Activated CD8-positive, alpha-beta T cell treated with anti-CD3 and anti-CD28 coated beads, Interleukin-2, amount 10 ng/mL, durations not matched to agents 7 days and 5 days (primary cell): ENCODE results near the gene GPR78. TPM values are rescaled to one million over a fixed set of nuclear protein-coding genes. Genes with fewer than 3 reads are reported as not detected.

Experiments used
- ATAC-seq: fragments of 150-1000 bp; cut with Tn5 transposase; one replicate; pipeline ENCODE4 v1.10.0; 2021; ENCODE audit warnings: moderate library complexity
- CTCF ChIA-PET: fragments of 350-600 bp; sonication (Branson Sonifier 250); formaldehyde crosslinking; loops from one replicate; lab custom pipeline; 2021; ENCODE audit warnings: antibody characterized with exemption; lab: Charles Lee
- POLR2A ChIA-PET: fragments of 350-600 bp; sonication (Branson Sonifier 250); formaldehyde crosslinking; loops from one replicate; lab custom pipeline; 2021; ENCODE audit warnings: antibody characterized with exemption; lab: Charles Lee
- DNase-seq: peaks from one replicate; pipeline ENCODE4 v3.0.0-alpha.2; 2020
- H3K27ac Mint-ChIP-seq: one replicate; pipeline ENCODE4 v1.8.0; 2021; ENCODE audit warnings: mild to moderate bottlenecking, mixed read lengths
- H3K27me3 Mint-ChIP-seq: one replicate; pipeline ENCODE4 v1.8.0; 2021; ENCODE audit warnings: low read depth, mixed read lengths
- H3K36me3 Mint-ChIP-seq: one replicate; pipeline ENCODE4 v1.8.0; 2021; ENCODE audit warnings: low read depth, mixed read lengths
- H3K4me1 Mint-ChIP-seq: one replicate; pipeline ENCODE4 v1.8.0; 2021; ENCODE audit warnings: low read depth, mixed read lengths
- H3K4me3 Mint-ChIP-seq: one replicate; pipeline ENCODE4 v1.8.0; 2021; ENCODE audit warnings: mild to moderate bottlenecking, mixed read lengths
- H3K9me3 Mint-ChIP-seq: one replicate; pipeline ENCODE4 v1.8.0; 2022; ENCODE audit warnings: mixed read lengths; ENCODE audit not compliant: insufficient read depth
- total RNA-seq, 2 experiments: library from RNA; stranded (reverse); gene quantifications; one replicate each; pipeline ENCODE4 v1.2.3, GENCODE V29; 2021

Gene GPR78
- total RNA-seq, 2 experiments from 2014 or later, result not detected

DNA sequence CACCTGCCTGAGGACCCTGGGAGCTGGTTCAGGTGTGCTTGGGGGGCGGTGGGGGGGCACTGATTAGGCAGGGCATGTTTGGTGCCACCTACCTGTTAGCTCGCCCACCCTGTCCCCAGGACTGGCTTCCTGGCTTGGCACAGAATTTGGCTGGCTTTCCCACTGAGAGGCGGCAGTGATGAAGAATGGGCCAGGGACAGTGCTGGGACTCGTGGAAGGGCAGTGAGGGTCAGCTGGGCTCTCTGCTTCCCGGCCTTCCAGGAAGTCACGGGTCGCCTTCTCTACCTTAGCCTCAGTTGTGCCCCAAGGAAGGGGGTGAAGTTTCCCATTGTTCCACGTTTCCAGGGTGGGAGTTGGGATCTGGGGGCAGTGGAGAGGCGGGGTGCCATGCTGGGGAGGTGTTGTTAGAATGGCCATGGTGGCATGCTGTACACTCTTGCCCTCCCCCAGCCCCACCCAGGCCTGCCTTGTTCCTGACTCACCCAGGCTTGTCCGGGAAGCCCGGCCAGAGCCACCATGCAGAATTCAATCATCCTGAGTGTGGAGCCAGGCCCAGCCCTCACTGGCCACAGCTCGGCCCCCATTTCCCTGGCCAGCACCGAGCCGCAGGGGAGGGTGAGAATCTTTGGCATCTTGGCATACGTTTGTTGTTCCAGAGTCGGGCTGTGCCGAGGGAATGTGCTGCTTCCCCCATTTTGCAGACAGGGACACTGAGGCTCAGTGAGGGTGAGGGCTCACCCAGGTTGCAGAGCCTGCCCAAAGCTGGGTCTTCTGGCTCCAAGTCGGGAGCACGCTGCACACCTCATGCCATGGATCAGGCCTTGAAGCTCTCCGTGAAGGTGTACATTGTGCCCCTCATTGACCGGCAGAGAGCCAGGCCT, 21.9 kb upstream of the GPR78 start:
- POLR2A ChIA-PET, result no interaction called here
- ATAC-seq (no peak), DNase-seq (no peak)
- Mint-ChIP-seq H3K4me1 (no peaks in the 10 kb centered on the region), H3K36me3 (no peaks in the 10 kb centered on the region), H3K27me3 (peaks cover 4% of the 10 kb centered on the region), H3K4me3 (no peak overlapping the region), H3K9me3 (no peaks in the 10 kb centered on the region), H3K27ac (no peak overlapping the region)
- CTCF ChIA-PET, result no interaction called here

DNA sequence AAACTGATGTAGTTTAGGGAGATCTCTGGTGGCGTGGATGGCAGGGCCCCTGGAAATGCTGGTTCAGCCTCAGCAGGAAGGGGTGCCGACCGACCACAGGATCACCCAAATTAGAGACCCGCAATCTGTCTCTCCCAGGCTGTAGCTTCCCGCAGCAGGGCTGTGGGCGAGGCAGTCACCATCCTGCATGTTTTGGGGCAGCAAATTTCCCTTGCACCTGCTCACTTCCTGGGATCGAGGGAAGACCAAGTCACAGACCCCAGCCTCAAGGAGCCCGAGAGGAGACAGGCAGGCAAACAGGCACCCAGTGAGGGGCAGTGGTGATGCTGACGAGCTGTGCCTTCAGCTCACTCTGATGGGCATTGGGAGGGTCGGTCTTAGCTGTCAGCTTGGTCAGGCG, 21.2 kb upstream of the GPR78 start:
- no peak overlapping the region for H3K4me3 Mint-ChIP-seq
- ChIA-PET POLR2A (no interaction called here), CTCF (no interaction called here)
- no peaks in the 10 kb centered on the region for H3K36me3 Mint-ChIP-seq
- H3K27ac Mint-ChIP-seq, result no peak overlapping the region
- ATAC-seq (no peak), DNase-seq (no peak)
- peaks cover 4% of the 10 kb centered on the region for H3K27me3 Mint-ChIP-seq
- H3K9me3 Mint-ChIP-seq, result no peaks in the 10 kb centered on the region
- no peaks in the 10 kb centered on the region for H3K4me1 Mint-ChIP-seq

DNA sequence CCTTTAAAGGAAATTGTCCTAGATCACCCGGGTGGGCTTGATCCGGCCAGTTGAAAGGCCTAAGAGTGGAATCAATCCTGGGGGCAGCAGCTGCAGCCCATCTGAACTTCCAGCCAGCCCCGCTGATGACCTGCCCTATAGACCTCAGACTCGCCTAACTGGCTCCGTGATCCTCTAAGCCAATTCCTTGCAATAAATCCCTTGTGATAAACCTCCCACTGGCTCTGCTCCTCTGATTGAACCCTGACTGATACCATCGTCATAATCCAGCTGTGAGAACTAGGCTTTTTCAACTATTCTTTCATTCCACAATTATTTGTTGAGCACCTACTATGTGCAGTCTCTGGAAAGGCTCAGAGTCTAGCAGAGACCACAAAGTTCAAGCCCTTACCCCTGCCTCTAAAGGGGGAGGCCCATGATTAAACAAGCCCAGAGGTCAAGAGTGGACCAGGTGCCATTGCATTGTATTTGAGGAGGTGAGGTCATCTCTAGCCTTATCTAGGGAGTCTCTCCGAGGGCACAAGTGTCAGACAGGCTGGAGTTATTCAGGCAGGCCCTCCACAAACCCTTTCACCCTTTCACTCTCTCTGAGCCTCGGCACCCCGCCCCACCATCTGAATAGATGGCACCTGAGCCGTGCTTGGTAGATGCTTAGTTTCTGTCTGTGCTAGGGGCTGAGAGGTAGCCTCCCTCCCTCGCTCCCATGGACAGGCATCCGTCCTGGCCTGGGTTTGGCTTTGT, 20.5 kb upstream of the GPR78 start:
- no peaks in the 10 kb centered on the region for H3K9me3 Mint-ChIP-seq
- H3K27me3 Mint-ChIP-seq, result peaks cover 4% of the 10 kb centered on the region
- DNase-seq (no peak), ATAC-seq (no peak)
- H3K27ac Mint-ChIP-seq, result no peak overlapping the region
- no peak overlapping the region for H3K4me3 Mint-ChIP-seq
- POLR2A ChIA-PET, result no interaction called here
- CTCF ChIA-PET, result no interaction called here
- no peaks in the 10 kb centered on the region for H3K4me1 Mint-ChIP-seq
- no peaks in the 10 kb centered on the region for H3K36me3 Mint-ChIP-seq

DNA sequence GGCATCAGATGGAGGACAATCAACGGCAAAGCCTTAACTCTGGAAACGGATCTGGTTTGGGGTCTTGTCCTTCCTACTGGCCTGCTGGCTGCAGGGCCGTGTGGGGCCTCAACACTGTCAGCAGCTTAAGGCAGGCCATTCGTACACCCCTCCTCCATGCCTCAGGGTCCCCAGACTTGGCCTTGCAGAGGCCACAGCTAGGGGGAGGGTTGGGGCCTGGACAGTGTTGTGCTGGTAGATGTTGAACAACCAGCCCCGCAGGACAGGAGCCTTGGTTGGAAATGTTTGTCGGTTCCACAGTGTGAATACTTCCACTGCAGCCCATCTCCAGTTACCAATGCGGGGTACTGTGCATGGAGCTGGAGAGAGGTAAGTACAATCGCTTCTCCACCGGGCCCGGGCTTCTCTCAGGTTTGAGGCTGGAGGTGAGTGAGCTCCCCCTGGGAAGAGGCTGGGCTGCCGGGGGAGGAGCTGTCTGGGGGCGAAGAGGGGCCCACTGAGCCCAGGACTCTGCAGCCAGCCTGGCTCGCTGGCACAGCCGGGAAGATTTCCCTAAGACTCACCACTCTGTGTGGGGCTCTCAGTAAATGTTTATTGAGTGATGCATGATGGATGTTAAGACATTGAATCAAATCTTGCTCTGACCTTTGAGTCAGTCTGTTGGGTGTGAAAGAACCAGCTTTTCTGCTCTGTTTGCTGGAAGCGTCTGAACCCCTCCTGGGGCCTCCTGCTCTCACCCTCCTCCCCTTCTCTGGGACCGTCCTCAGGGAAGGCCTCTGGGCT, 19.7 kb upstream of the GPR78 start:
- no peak overlapping the region for H3K27ac Mint-ChIP-seq

DNA sequence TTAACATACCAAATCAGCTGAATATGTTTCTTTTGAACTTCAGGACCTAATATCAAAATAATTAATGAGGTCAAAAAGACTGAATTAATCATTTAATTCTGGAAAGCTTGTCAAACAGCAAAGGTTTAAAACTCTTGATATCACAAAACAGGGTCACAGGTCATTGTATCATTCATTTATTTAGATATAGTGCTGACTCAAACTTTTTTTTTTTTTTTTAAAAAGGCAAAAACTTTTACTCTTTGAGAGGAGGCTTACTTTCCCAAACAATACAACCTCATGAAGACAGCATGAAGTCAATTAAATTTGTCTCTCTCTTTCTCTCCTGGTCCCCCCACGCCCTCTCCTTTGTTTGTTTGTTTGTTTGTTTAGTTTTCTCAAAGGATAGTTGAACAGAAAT, 15.6 kb upstream of the GPR78 start:
- Mint-ChIP-seq H3K27ac (no peak overlapping the region), H3K27me3 (peaks cover 7% of the 10 kb centered on the region), H3K4me1 (no peaks in the 10 kb centered on the region), H3K4me3 (no peak overlapping the region), H3K36me3 (no peaks in the 10 kb centered on the region), H3K9me3 (no peaks in the 10 kb centered on the region)
- ATAC-seq, result no peak
- POLR2A ChIA-PET, result no interaction called here
- DNase-seq, result no peak
- CTCF ChIA-PET, result no interaction called here

More for the DNA sequence above, 19.7 kb upstream of the GPR78 start:
- ChIA-PET POLR2A (no interaction called here), CTCF (no interaction called here)
- ATAC-seq (no peak), DNase-seq (no peak)
- Mint-ChIP-seq H3K27me3 (peaks cover 4% of the 10 kb centered on the region), H3K4me3 (no peak overlapping the region), H3K36me3 (no peaks in the 10 kb centered on the region), H3K4me1 (no peaks in the 10 kb centered on the region), H3K9me3 (no peaks in the 10 kb centered on the region)

DNA sequence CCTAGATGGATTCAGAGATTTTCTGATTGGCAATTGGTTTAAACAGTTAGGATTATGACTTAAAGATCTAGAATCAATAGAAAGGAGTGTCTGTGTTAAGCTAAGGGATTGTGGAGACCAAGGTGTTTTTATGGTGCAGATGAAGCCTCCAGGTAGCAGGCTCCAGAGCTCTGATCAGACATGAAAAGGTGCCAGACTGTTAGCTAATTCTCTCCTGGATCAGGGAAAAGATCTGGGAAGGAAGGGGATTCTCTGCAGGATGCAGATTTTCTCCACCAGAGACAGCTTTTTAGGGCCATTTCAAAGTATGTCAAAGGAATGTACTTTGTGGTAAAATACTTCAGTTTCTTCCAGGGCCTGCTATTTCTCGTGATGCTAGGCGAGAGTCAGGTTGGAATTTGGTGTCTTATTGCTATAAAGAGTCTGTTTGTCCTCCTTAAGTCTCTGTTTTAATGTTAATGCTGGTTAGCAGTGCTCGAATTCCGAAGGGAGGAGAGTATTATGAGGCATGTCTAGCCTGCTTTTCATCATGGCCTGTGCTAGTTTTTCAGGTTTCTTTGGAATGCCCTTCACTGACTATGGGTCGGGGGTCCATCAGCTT, 12.0 kb upstream of the GPR78 start:
- Mint-ChIP-seq H3K9me3 (no peaks in the 10 kb centered on the region), H3K27me3 (peaks cover 3% of the 10 kb centered on the region), H3K4me3 (no peak overlapping the region), H3K36me3 (no peaks in the 10 kb centered on the region), H3K27ac (no peak overlapping the region), H3K4me1 (no peaks in the 10 kb centered on the region)
- no peak for DNase-seq
- ATAC-seq, result no peak
- CTCF ChIA-PET, result no interaction called here
- POLR2A ChIA-PET, result no interaction called here

DNA sequence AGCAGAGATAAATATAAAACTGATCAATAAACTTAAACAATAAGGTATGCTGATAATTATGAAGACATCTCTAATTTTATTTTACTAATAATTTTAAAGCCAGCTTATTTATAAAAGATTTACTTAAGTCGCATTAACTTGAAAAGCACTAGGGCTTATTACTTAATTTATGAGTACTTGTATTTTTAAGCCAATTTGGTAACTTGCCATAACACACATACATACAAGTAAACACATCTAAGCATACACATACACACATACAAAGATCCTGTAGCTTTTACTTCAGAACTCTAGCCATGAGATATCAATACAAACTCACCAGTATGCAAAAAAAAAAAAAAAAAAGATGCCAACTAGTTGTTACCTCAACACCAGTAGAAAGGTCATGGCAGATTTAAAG, 10.0 kb upstream of the GPR78 start:
- CTCF ChIA-PET, result no interaction called here
- peaks cover 3% of the 10 kb centered on the region for H3K27me3 Mint-ChIP-seq

DNA sequence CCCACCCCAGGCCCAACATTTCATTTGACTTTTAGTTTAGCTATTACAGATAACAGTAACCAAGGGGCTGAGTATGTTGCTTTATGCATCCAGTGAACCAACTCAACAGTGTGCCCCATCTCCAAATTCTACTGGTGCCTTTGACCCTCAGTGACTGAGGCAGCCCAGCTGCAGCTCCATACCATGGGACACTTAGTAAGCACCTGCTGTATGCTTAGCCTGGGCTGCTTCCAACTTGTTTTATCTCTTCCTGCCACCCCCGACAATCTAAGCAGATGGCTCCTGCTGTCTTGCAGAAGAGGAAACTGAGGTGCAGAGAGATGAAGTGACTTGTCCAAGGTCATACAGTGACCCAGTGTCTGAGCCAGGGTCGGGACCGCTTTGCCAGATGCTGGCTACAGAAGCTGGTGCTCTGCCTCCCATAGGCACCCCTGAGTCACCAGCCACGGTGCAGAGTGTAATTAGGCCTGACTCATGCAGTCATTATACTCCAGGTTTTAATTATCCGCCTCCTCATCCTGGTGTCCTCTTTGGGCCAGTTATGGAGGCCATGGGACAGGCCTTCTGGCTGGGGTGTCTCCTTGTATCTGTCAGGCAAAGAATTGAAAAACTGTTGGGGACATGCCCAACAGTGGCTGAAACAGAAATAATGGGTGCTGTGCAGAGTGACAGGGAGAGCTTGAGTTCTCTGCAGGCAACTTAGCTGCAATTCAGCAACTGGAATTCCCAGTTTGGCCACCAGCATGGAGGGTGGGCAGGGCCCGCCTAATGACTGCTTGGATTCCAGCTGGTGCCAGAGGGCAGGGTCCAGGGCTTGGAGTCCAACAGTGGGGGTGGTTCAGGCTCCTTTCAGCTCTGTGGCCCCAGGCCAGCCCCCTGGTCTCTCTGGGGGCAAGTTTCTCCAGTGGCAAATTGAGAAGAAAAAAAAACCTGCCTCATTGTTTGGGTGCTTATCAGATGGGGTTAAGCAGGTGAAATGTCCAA, 8.2 kb upstream of the GPR78 start:
- Mint-ChIP-seq H3K9me3 (no peaks in the 10 kb centered on the region), H3K27me3 (peaks cover 3% of the 10 kb centered on the region), H3K4me1 (no peaks in the 10 kb centered on the region), H3K27ac (no peak overlapping the region), H3K4me3 (no peak overlapping the region), H3K36me3 (no peaks in the 10 kb centered on the region)
- POLR2A ChIA-PET, result no interaction called here
- ATAC-seq (no peak), DNase-seq (no peak)
- CTCF ChIA-PET, result interaction anchor here (1.6 kb wide), 1 partner anchor 20 kb away, joined by 3 read pairs; no protein-coding TSS in a partner anchor

More for the DNA sequence above, 10.0 kb upstream of the GPR78 start:
- Mint-ChIP-seq H3K27ac (no peak overlapping the region), H3K9me3 (no peaks in the 10 kb centered on the region), H3K4me3 (no peak overlapping the region), H3K36me3 (no peaks in the 10 kb centered on the region), H3K4me1 (no peaks in the 10 kb centered on the region)
- no peak for ATAC-seq
- POLR2A ChIA-PET, result no interaction called here
- DNase-seq, result no peak

DNA sequence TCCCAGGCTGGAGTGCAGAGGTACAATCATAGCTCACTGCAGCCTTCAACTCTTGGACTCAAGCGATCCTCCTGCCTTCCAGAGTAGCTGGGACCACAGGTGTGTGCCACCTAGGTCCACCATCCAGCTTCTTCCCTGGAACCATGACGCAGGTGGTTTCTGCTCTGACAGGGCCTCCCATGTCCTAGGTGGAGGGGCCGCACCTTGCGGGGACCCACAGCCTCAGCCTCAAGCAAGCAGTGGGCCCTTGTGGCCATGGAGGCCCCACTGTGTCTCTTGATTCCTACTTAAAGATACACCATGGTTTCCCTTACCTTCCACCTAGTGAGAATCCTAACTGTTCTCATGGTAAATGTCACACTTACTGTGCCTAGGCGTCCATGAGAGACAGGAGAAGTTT, 6.9 kb upstream of the GPR78 start:
- H3K9me3 Mint-ChIP-seq, result no peaks in the 10 kb centered on the region
- no peak for ATAC-seq
- no peak for DNase-seq
- ChIA-PET POLR2A (no interaction called here), CTCF (no interaction called here)
- H3K36me3 Mint-ChIP-seq, result no peaks in the 10 kb centered on the region
- H3K4me1 Mint-ChIP-seq, result no peaks in the 10 kb centered on the region
- no peak overlapping the region for H3K4me3 Mint-ChIP-seq
- H3K27me3 Mint-ChIP-seq, result no peaks in the 10 kb centered on the region
- no peak overlapping the region for H3K27ac Mint-ChIP-seq

DNA sequence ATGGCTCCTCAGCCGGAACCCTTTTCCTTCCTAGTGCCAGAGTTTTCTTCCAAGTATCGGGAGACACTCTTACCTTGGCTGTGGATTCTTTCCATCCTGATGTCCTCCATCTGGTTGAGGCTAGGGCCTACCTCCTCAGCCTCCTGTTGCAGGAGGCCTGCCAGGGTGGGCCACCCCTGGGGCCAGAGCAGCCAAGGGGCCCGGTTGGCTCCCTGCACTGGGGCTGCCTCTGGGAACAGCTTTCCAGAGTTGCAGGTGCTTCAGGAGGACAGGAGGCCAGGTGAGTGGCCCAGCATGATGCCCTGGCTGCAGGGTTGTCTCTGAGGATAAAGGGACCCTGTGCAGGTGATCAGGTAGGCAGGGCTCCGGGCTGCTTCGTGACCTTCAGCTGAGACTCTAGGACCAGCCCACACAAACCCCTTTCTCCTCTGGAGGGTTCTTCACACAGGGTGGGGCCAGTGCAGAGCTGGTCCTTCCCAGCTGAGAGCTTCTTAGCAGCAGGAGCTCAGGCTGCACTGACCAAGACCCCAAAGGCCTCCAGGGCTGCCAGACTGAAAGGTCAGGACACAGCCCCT, 5.3 kb upstream of the GPR78 start:
- ChIA-PET CTCF (no interaction called here), POLR2A (no interaction called here)
- Mint-ChIP-seq H3K4me3 (no peak overlapping the region), H3K4me1 (no peaks in the 10 kb centered on the region), H3K27me3 (no peaks in the 10 kb centered on the region), H3K27ac (no peak overlapping the region), H3K36me3 (no peaks in the 10 kb centered on the region), H3K9me3 (no peaks in the 10 kb centered on the region)
- ATAC-seq (no peak), DNase-seq (no peak)
